GM12878 (cell line): ENCODE measurements around the gene SLC22A3. TPM values are rescaled to one million over a fixed set of nuclear protein-coding genes. Genes with fewer than 3 reads are reported as not detected.
"Not testable (repeated sequence)": the region's sequence is repeated elsewhere in the genome, so short reads cannot be mapped to it uniquely, and the experiment has no call there.

Source experiments
- ATAC-seq: fragments of 200-7000 bp; cut with Tn5 transposase; 3 replicates; pipeline ENCODE4 v1.9.1; 2020; ENCODE audit warnings: mild to moderate bottlenecking, moderate library complexity
- BruUV-seq: library from RNA; stranded (reverse); fragments of 400-500 nt; replicated peaks from 2 replicates; lab custom pipeline; 2021; lab: Mats Ljungman, UMichigan
- CTCF ChIA-PET: fragments of 300-600 bp; sonication (Branson Sonifier 250); formaldehyde crosslinking; extraction: SDS; loops from one replicate; lab custom pipeline; 2021; ENCODE audit warnings: inconsistent platforms; lab: Yijun Ruan, JAX
- POLR2A ChIA-PET: fragments of 350-600 bp; formaldehyde crosslinking; extraction: SDS; loops from one replicate; lab custom pipeline; 2021; ENCODE audit warnings: inconsistent platforms; lab: Charles Lee
- RAD21 ChIA-PET: fragments of 300-600 bp; sonication (Branson Sonifier 250); formaldehyde crosslinking; loops from one replicate; lab custom pipeline; 2023; ENCODE audit warnings: antibody characterized with exemption; ENCODE audit not compliant: unreplicated experiment; lab: Charles Lee
- SMC1A ChIA-PET: fragments of 300-600 bp; sonication (Branson Sonifier 250); formaldehyde crosslinking; loops from one replicate; lab custom pipeline; 2023; ENCODE audit not compliant: unreplicated experiment, uncharacterized antibody; lab: Charles Lee
- DNase-seq: peaks from one replicate; pipeline ENCODE4 v3.0.0-alpha.2; 2011; ENCODE audit warnings: low read depth, low spot score
- FAIRE-seq: peaks from 3 replicates; lab custom pipeline; 2011; peaks lifted over from hg19 to GRCh38; lab: Jason Lieb, UNC
- H2AFZ ChIP-seq: 2 replicates; pipeline ENCODE4 v1.6.0; 2011; ENCODE audit warnings: low read depth, low read length, control low read depth; ENCODE audit not compliant: control insufficient read depth
- H3K27ac ChIP-seq: 2 replicates; pipeline ENCODE4 v1.5.1; 2011; ENCODE audit warnings: control low read depth; ENCODE audit not compliant: control insufficient read depth, insufficient read depth
- H3K27me3 ChIP-seq, 2 experiments: replicated peaks in 1 of 2; 2 replicates each; pipeline versions ENCODE4 v1.6.0 to v1.6.1; 2011; ENCODE audit warnings: low read length in 1 of 2; ENCODE audit not compliant: control insufficient read depth in 2 of 2, insufficient read depth in 2 of 2
- H3K36me3 ChIP-seq, 2 experiments: 2 replicates each; pipeline ENCODE4 v1.5.1; 2011; ENCODE audit warnings: low read length in 1 of 2; ENCODE audit not compliant: control insufficient read depth in 2 of 2, insufficient read depth in 2 of 2
- H3K4me1 ChIP-seq: 2 replicates; pipeline ENCODE4 v1.6.1; 2011; ENCODE audit warnings: mild to moderate bottlenecking, low read length, moderate library complexity, mixed read lengths; ENCODE audit not compliant: control insufficient read depth, insufficient read depth
- H3K4me2 ChIP-seq: 2 replicates; pipeline ENCODE4 v1.6.0; 2011; ENCODE audit warnings: control low read depth; ENCODE audit not compliant: control insufficient read depth, insufficient read depth
- H3K4me3 ChIP-seq: fragments of 200-600 bp; sonication (generic); 2 replicates; pipeline ENCODE4 v1.5.1; 2016
- H3K79me2 ChIP-seq: 2 replicates; pipeline ENCODE4 v1.6.0; 2011; ENCODE audit warnings: low read length; ENCODE audit not compliant: control insufficient read depth, insufficient read depth
- H3K9ac ChIP-seq: 2 replicates; pipeline ENCODE4 v1.8.0; 2011; ENCODE audit warnings: low read length, control low read depth, mixed read lengths; ENCODE audit not compliant: control insufficient read depth, insufficient read depth
- H3K9me3 ChIP-seq: replicated peaks from 3 replicates; pipeline ENCODE4 v1.5.1; 2011; ENCODE audit warnings: mild to moderate bottlenecking, low read length; ENCODE audit not compliant: control insufficient read depth, insufficient read depth
- H4K20me1 ChIP-seq: 2 replicates; pipeline ENCODE4 v1.6.0; 2011; ENCODE audit not compliant: control insufficient read depth, insufficient read depth
- CREB1 ChIP-seq: IDR thresholded peaks from 2 replicates; pipeline ENCODE4 v1.6.1; 2012; ENCODE audit warnings: low read depth, mild to moderate bottlenecking, inconsistent platforms
- FOS ChIP-seq: IDR thresholded peaks from 3 replicates; pipeline ENCODE4 v1.6.1; 2011; ENCODE audit warnings: borderline replicate concordance; ENCODE audit not compliant: insufficient read length; ENCODE audit errors: extremely low read depth
- IKZF2 ChIP-seq, 2 experiments: fragments of 450-650 bp; IDR thresholded peaks; 2 replicates each; pipeline ENCODE4 v1.6.1; 2017; ENCODE audit warnings: mild to moderate bottlenecking in 2 of 2, moderate library complexity in 2 of 2
- NFXL1 ChIP-seq: fragments of 450-650 bp; IDR thresholded peaks from 2 replicates; pipeline ENCODE4 v1.6.1; 2017; ENCODE audit warnings: antibody characterized with exemption, mild to moderate bottlenecking, borderline replicate concordance
- NR2F1 ChIP-seq: fragments of 450-650 bp; conservative IDR thresholded peaks from 2 replicates; pipeline ENCODE4 v1.6.1; 2017; ENCODE audit warnings: mild to moderate bottlenecking
- PAX5 ChIP-seq: IDR thresholded peaks from 2 replicates; pipeline ENCODE4 v1.6.1; 2011; ENCODE audit warnings: low read depth, low read length, borderline replicate concordance
- SPI1 ChIP-seq: IDR thresholded peaks from 2 replicates; pipeline ENCODE4 v1.6.1; 2011; ENCODE audit warnings: low read depth, mild to moderate bottlenecking, low read length, moderate library complexity, borderline replicate concordance; ENCODE audit not compliant: insufficient read depth
- TBL1XR1 ChIP-seq: IDR thresholded peaks from 2 replicates; pipeline ENCODE4 v1.6.1; 2012; ENCODE audit warnings: low read depth, low read length, improper control_type of control experiment
- WRNIP1 ChIP-seq: IDR thresholded peaks from 2 replicates; pipeline ENCODE4 v1.6.1; 2011; ENCODE audit warnings: low read depth, low read length, improper control_type of control experiment, borderline replicate concordance
- ZNF217 ChIP-seq: fragments of 450-650 bp; IDR thresholded peaks from 2 replicates; pipeline ENCODE4 v1.6.1; 2017; ENCODE audit warnings: antibody characterized with exemption, mild to moderate bottlenecking
- ZNF24 ChIP-seq: fragments of 450-650 bp; IDR thresholded peaks from 2 replicates; pipeline ENCODE4 v1.6.1; 2017; ENCODE audit warnings: antibody characterized with exemption, mild to moderate bottlenecking
- WGBS: methylation state at CpG from one replicate; pipeline ENCODE4 v1.1.6; 2016; ENCODE audit warnings: low lambda C conversion rate; ENCODE audit not compliant: insufficient replicate concordance, insufficient coverage; ENCODE audit errors: missing lambda C conversion rate; 5-methylcytosine and 5-hydroxymethylcytosine counted together
- in situ Hi-C: fragments of 300-500 bp; cut with MboI; formaldehyde crosslinking; loops from 9 replicates; pipeline ENCODE4 v1.14.3; 2018; ENCODE audit warnings: mixed read lengths
- intact Hi-C: fragments of 100-400 bp; cut with micrococcal nuclease; formaldehyde crosslinking; loops from one replicate; pipeline ENCODE4 v1.14.2; 2022; ENCODE audit not compliant: unreplicated experiment
- polyA plus RNA-seq, 11 experiments: library from polyadenylated mRNA; depleted of rRNA in 4 of 11; unstranded in 6 of 11; stranded (reverse) in 5 of 11; fragments of >200 nt; fragmentation: Nextera tagmentation in 4 of 11; fragmentation: Illumina TruSeq in 1 of 11; extraction: Ambion mirVana in 4 of 11; extraction: Trizol in 1 of 11; gene quantifications; 1 replicate in 1 of 11; 2 replicates in 10 of 11; pipeline versions ENCODE4 v1.2.1 to v1.2.3, GENCODE V29; 2011 to 2016; ENCODE audit warnings: inconsistent platforms in 2 of 11, missing spikeins in 2 of 11, low read depth in 1 of 11
- total RNA-seq, 4 experiments: library from RNA; depleted of rRNA in 3 of 4; stranded (reverse); fragments of >200 nt in 3 of 4; fragmentation: Illumina TruSeq in 1 of 4; extraction: Trizol in 1 of 4; gene quantifications; 2 replicates each; pipeline versions ENCODE4 v1.2.1 to v1.2.3, GENCODE V29; 2013 to 2021
- TF ChIP-seq, protein P1 (sequence below), 3 experiments: IDR thresholded peaks in 2 of 3; conservative IDR thresholded peaks in 1 of 3; 2 replicates each; pipeline ENCODE4 v1.5.1; 2011; ENCODE audit warnings: low read depth in 3 of 3, low read length in 3 of 3, mild to moderate bottlenecking in 3 of 3, control low read depth in 2 of 3, moderate library complexity in 2 of 3, inconsistent platforms in 1 of 3, mixed read lengths in 1 of 3; ENCODE audit not compliant: control insufficient read depth in 2 of 3, insufficient read depth in 1 of 3; ENCODE audit errors: extremely low read depth in 1 of 3

SLC22A3 gene
- total and polyA plus RNA-seq, 10 of the 15 experiments (the other 5 are each of a cell fraction or from before 2014, with no cell fraction given), result 0.07 to 0.15 TPM; not detected in 8

DNA sequence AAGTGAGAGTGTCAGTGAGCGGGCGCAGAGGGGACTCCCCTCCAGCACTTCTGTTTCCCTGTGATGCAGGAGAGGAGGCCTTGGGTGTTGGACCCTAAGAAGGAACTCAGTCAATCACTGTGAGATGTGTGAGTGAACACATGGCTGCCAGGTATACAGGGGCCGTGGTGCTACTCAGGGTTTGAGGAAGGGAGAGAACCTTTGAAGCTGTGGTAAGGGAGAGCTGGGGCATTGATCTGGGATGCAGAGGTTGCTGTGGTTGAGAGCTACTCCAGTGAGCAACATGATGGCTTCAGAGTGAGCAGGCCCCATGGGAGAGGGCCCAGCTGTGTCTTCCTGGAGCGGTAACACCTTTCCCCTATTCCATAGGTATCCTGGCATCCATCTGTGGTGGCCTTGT is 99.2 kb downstream of the SLC22A3 start:
- no peak for FAIRE-seq
- Histone ChIP-seq H3K27me3 (no peaks in the 10 kb centered on the region; a peak in 1 of 4 replicates), H4K20me1 (no peaks in the 10 kb centered on the region), H3K4me1 (no peaks in the 10 kb centered on the region), H3K4me3 (no peak overlapping the region), H3K9me3 (peaks cover 2% of the 10 kb centered on the region; the same call in 2 of the 3 replicates), H3K27ac (no peak overlapping the region), H2AFZ (no peak overlapping the region), H3K36me3 (no peaks in the 10 kb centered on the region), H3K9ac (no peak overlapping the region), H3K4me2 (no peak overlapping the region), H3K79me2 (no peaks in the 10 kb centered on the region)
- SMC1A ChIA-PET, result interaction anchor here (1.4 kb wide), 1 partner anchor 54 kb away, joined by 3 read pairs; no protein-coding TSS in a partner anchor
- TF ChIP-seq SPI1 (no peak), WRNIP1 (no peak), NR2F1 (no peak), ZNF217 (no peak), ZNF24 (no peak), TBL1XR1 (no peak), NFXL1 (no peak), CREB1 (no peak), PAX5 (no peak), FOS (no peak), IKZF2 (IDR thresholded peaks at IDR 0.05) (no peak)
- TF ChIP-seq, protein P1, sequence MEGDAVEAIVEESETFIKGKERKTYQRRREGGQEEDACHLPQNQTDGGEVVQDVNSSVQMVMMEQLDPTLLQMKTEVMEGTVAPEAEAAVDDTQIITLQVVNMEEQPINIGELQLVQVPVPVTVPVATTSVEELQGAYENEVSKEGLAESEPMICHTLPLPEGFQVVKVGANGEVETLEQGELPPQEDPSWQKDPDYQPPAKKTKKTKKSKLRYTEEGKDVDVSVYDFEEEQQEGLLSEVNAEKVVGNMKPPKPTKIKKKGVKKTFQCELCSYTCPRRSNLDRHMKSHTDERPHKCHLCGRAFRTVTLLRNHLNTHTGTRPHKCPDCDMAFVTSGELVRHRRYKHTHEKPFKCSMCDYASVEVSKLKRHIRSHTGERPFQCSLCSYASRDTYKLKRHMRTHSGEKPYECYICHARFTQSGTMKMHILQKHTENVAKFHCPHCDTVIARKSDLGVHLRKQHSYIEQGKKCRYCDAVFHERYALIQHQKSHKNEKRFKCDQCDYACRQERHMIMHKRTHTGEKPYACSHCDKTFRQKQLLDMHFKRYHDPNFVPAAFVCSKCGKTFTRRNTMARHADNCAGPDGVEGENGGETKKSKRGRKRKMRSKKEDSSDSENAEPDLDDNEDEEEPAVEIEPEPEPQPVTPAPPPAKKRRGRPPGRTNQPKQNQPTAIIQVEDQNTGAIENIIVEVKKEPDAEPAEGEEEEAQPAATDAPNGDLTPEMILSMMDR (IDR thresholded peaks at IDR 0.05 in 2 of 3, conservative IDR thresholded peaks at IDR 0.05 in 1 of 3; ENCODE audit: control insufficient read depth in 2 of 3, extremely low read depth in 1 of 3, insufficient read depth in 1 of 3, low read depth in 3 of 3, low read length in 3 of 3), result no peak
- DNase-seq, result no peak
- intact Hi-C loops, result no loop called here
- in situ Hi-C loops, result no loop called here
- CTCF ChIA-PET, result interaction anchor here (0.6 kb wide), 1 partner anchor 8 kb away, joined by 3 read pairs; no protein-coding TSS in a partner anchor
- BruUV-seq, result no TSS peak
- WGBS, result 43% methylated on average over 4 of the region's 4 CpGs
- POLR2A ChIA-PET, result no interaction called here
- ATAC-seq, result no peak
- RAD21 ChIA-PET, result interaction anchor here (0.9 kb wide), 1 partner anchor 8 kb away, joined by 3 read pairs; no protein-coding TSS in a partner anchor

DNA sequence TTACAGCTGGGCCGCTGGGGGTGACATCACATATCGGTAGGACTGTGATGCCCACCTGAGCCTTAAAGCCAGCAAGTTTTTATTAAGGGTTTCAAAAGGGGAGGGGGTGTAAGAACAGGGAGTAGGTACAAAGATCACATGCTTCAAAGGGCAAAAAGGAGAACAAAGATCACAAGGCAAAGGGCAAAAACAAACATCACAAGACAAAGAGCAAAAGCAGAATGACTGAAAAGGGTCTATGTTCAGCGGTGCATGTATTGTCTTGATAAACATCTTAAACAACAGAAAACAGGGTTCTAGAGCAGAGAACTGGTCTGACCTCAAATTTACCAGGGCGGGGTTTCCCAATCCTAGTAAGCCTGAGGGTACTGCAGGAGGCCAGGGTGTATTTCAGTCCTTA is 101.6 kb downstream of the SLC22A3 start:
- H3K27me3 ChIP-seq, BruUV-seq, H3K9me3 ChIP-seq, DNase-seq, H3K27ac ChIP-seq, H3K9ac ChIP-seq, FAIRE-seq, H3K4me2 ChIP-seq, ATAC-seq, POLR2A ChIA-PET, H3K79me2 ChIP-seq, H2AFZ ChIP-seq, H3K36me3 ChIP-seq, CTCF ChIA-PET, H4K20me1 ChIP-seq, RAD21 ChIA-PET, H3K4me1 ChIP-seq, H3K4me3 ChIP-seq: not testable (repeated sequence)
- intact Hi-C loops, result loop anchor here (5.0 kb wide), 1 partner anchor 227 kb away; no protein-coding TSS in a partner anchor
- in situ Hi-C loops, result loop anchor here (25.0 kb wide), 1 partner anchor 737 kb away; no protein-coding TSS in a partner anchor
- SMC1A ChIA-PET, result interaction anchor here (1.4 kb wide), 1 partner anchor 303 kb away, joined by 3 read pairs; no protein-coding TSS in a partner anchor
- 64% methylated on average over 4 of the region's 4 CpGs for WGBS
